ENCODE results near the gene GMIP.
A peak's percentile ranks its signal among the peaks of the same experiment; 100 is the strongest.

The GMIP gene

DNA sequence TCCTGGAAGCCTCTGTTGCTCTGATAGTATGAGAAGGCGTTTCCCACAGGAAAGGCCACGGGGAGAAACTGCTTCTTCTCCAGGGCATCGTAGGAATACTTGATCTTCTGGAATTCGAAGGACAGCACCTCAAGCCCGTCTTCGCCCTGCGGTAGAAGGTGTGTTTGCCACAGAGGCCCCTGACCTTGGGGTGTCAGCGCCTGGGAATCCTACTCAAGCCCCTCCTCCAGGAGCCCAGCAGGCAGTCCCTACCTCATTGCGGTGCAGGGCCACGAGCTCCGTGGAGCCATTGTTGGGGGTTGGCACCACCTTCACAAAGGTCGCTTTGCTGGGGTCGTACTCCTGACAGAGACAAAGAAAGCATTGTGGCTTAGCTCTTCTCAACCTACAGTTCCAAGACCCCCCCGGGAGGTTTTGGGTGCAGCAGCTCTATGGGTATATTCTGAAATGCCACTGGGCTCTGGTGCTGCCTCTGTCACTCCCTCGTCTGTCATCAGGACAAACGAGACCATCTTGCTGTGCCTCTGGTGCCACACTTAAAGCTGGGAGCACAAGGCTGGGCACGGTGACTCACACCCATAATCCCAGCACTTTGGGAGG is 16.3 kb upstream of the GMIP start:
- no peak for DNase-seq

DNA sequence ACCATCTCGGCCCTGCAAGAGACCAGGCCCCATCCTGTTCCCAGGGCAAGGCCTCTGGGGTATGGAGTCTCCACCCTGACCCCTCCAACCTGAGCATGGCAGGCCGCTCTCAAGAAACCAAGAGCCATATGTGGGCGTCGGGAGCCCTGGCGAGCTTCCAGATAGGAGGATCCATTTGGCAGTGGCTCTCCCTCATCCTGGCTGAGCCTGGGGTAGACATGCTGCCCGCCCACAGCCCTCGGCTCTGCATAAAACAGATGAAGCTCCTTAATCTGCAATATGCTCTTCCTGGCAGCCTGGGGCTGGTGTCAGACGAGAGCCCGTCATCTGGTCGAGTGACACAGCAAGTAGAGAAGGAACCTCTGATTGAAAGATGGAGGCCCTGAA is 13.9 kb upstream of the GMIP start:
- DNase-seq, result no peak

DNA sequence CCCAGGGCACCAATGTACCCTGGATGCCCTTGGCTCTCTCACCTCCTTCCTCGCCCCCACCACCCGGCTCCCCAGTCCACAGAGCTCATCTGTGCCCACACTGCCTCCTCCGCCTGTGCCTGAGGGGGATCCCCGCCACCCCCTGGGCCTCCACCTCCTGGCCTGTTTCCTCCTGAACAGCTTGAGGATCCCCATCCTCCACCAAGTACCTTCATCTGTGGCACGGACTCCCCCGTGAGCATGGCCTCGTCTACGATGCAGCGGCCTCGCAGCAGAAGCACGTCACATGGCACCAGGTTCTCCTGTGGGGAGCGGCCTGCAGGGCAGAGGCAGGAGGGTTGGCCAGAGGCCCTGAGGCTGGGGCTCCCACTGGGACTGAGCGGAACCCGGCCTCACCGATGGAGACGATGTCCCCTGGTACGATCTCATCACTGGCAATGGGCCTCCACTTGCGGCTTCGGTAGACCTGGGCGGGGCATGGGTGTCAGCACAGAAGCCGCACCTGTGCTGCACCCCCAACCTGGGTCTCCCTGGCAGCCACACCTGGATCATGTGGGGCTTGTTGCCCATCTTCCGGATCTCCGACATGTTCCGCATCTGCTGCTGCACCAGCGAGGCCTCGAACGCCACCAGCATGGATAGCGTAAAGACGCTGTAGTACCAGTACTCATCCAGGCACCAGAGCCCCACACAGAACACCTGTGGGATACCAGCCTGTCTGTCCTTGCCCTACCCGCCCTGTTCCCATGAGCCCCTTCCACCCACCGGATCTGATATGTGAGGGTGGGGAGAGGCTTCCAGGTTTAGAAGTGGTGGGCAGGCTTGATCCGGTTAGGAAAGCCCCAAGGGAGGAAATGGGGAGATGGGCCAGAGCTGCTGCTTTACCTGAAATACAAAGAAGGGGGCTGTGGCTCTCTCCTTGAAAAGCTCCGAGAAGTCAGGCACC is 13.3 kb upstream of the GMIP start:
- DNase-seq, result no peak

- DNase-seq, result no peak
Observed at GRCh38 chr19:19655641-19656343, 12.3 kb upstream of the GMIP start.

DNA sequence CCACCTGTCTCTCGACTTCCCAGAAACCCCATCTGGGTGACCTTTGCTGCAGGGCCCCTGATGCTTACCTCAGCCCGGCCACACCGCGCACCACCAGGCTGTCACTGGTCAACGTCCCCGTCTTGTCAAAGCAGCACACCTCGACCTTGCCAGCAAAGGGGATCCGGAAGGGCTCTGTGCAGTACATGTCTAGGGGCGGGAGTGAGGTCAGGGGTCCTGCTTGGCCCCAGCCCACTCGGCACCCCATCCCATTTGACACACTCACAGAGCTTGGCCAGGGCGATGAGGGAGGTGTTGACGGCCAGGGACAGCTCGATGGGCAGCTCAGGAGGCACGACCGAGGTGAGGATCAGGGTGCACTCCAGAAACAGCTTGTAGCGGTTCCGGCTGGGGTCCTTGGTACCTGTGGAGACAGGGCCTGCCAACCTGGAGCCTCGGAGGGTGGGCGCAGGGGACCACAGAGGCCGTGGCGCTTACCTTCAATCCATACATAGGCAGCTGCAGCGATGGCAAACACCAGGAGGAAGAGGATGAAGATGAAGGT is 11.7 kb upstream of the GMIP start:
- no peak for DNase-seq

GRCh38 chr19:19654441-19654840 is 11.0 kb upstream of the GMIP start:
- no peak for DNase-seq

- no peak for DNase-seq
Observed at GRCh38 chr19:19653597-19654147, 10.2 kb upstream of the GMIP start.

- no peak for DNase-seq
Observed at GRCh38 chr19:19652482-19653295, 9.2 kb upstream of the GMIP start.

DNA sequence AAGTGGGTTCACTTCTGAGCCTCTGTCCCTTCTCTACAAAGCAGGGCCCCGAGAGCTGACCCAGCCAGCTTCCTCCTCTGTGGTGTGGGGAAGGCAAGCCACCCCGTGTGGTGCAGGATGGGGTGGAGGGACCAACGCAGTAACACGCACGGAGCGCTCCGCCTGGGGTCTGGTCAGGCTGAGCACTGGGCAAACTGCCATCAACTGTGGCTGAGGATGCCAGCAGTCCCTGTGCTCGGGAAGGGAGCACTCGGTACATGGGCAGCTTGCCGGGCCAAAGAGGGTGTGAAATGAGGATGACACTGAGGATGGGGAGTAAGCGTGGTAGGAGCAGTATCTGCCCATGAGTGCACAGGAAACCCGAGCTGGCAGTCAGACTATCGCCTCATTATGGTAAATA is 7.6 kb upstream of the GMIP start:
- DNase-seq, result no peak

- DNase-seq, result no peak
Observed at GRCh38 chr19:19650331-19650730, 6.9 kb upstream of the GMIP start.

GRCh38 chr19:19649580-19649995 is 6.1 kb upstream of the GMIP start:
- no peak for DNase-seq

DNA sequence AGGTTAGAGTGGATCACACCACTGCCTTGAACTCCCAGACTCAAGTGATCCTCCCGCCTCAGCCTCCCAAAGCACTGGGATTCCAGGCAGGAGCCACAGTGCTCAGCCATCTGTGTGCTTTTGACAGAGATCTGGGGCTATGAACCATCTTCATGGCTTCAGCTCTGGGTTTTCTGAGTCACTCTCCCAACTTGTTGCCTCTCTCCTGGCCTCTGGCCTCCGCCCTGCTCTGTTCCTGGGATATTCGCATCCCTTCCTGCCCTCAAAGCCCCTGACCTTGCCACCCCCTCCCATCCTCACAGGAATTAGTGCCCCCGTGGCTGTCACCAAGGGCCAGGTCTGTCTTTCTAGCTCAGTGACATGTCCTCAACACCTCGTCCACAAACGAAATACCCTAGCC is 5.7 kb upstream of the GMIP start:
- no peak for DNase-seq

DNA sequence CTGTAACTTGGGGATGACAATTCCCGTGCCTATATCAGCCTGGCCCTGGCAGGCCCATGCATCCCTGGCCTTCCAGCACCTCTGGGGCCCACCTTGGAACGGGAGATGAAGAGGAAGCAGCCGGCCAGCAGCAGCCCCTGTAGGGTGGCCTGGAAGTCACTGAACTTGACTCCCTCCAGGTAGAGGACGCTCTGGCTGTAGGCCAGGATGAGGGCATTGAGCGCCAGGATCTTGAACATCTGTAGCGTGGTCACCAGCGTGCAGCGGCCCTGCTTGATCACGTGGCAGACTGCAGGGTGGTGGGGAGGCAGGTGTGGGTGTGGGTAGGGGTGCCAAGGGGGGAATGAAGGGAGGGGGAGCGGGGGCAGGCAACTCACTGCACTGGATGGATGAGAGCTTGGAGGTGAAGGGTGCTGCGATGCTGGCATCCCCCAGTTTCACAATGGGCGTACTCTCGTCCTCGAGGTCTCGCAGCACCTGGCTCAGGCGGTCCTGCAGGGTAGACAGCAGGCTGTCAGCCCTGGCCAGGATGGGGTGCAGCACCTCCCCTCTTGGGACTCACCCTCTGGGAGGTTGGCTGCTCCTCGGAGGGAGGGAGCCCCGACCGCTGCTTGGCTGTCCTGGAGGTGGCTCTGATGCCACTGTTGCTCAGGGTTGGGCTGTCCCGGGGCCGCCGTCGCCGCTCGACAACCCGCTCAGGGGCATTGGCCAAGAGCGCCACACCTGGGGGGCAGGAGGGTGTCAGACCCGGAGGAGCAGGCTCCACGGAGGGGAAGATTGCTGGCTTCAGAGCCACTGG is 3.8 kb upstream of the GMIP start:
- DNase-seq, result no peak

GRCh38 chr19:19645233-19645870 is 1.9 kb upstream of the GMIP start:
- no peak for DNase-seq

GRCh38 chr19:19644054-19644388 is 564 bp upstream of the GMIP start:
- no peak for DNase-seq

DNA sequence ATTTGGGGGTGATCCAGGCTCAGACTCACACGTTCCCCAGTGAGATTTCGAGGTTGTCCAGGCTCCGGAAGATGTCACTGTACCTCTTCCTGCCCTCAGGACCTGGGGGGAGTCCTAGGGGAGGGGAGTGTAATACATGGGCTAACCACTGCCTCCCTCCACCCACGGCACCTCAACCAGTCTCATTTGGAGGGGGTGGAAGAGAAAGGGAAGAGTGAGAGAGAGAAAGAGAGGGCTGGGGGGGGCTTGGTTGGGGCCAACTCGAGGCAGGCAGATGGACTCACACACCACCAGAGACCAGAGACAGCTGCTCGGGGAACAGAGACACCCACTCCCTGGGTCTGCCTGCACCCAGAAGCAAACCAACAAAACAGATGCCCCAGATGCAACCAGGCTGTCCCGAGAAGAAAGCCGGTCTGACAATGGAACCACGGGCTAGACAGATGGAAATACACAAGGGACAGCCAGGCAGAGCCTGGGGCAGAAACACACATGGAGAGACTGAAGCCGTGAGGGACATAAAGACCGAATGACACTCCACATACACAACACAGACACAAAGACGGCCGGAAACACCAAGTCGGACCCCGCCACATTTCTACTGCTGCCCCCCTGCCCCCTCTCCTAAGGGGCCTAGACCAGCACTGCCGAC is 825 bp downstream of the GMIP start:
- DNase-seq, result peak; percentile 33

- no peak for DNase-seq
Observed at GRCh38 chr19:19637523-19638251, 5.8 kb downstream of the GMIP start.

- no peak for DNase-seq
Observed at GRCh38 chr19:19637186-19637522, 6.3 kb downstream of the GMIP start.

DNA sequence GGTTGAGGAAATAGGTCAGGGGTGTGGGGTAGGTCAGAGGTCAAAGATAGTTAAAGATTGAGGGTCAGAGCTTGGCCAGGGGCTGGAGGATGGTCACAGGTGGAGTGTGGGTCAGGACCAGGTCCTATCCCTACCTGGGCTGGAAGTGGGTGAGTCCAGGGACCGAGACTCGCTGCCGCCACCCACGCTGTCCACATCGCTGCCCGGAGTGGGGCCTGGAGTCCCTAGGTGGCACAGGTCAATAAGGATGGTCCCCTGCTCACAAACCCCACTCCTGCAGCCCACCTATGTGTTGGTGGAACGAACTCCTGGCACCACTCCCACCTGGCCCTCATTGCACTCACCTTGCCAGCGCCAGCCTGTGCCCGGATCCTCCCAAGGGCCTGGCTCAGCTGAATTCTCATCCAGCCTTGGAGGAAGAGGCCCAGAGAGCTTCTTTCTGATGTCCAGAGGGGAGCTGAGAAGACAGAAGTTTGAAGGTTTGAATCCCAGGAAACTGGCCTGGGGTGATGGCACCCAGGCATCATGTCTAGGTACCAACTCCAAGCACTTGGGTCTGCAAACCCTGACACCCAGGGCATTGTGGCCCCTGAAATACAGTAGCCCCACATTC is 6.8 kb downstream of the GMIP start:
- no peak for DNase-seq

GRCh38 chr19:19635313-19635702 is 8.1 kb downstream of the GMIP start:
- DNase-seq, result no peak

Data from activated effector memory CD4-positive, alpha-beta T cell treated with Interleukin-2 at 50 U/mL for 16 hours (primary cell).